IMR-90 (cell line): ENCODE data around the gene FADS2. TPM values are rescaled to one million over a fixed set of nuclear protein-coding genes. Genes with fewer than 3 reads are reported as not detected.

Experiments
- ATAC-seq: fragments of 200-7000 bp; cut with Tn5 transposase; 2 replicates; pipeline ENCODE4 v1.9.1; 2020; ENCODE audit warnings: low read depth, mild to moderate bottlenecking, moderate library complexity
- BruUV-seq: library from RNA; stranded (reverse); fragments of 400-500 nt; replicated peaks from 2 replicates; lab custom pipeline; 2021; lab: Mats Ljungman, UMichigan
- CTCF ChIA-PET: fragments of 300-600 bp; formaldehyde crosslinking; extraction: SDS; loops from one replicate; lab custom pipeline; 2021; ENCODE audit warnings: antibody characterized with exemption; lab: Yijun Ruan, JAX
- POLR2A ChIA-PET: fragments of 300-600 bp; sonication (Branson Sonifier 250); formaldehyde crosslinking; loops from one replicate; lab custom pipeline; 2022; ENCODE audit warnings: antibody characterized with exemption; ENCODE audit not compliant: unreplicated experiment; lab: Charles Lee
- DNase-seq: peaks from one replicate; pipeline ENCODE4 v3.0.0; 2013
- H2AFZ ChIP-seq: replicated peaks from 2 replicates; pipeline ENCODE3; 2013; ENCODE audit warnings: low read length, mild to moderate bottlenecking; ENCODE audit not compliant: poor library complexity
- H2AK5ac ChIP-seq: 2 replicates; pipeline ENCODE4 v1.6.1; 2013; ENCODE audit warnings: low read depth, low read length, inconsistent platforms
- H2AK9ac ChIP-seq: replicated peaks from 2 replicates; pipeline ENCODE3; 2013; ENCODE audit warnings: mild to moderate bottlenecking, low read depth, low read length, moderate library complexity; ENCODE audit not compliant: poor library complexity
- H2BK120ac ChIP-seq: 2 replicates; pipeline ENCODE4 v1.6.1; 2013; ENCODE audit warnings: low read depth, low read length, inconsistent platforms
- H2BK15ac ChIP-seq: 3 replicates; pipeline ENCODE4 v1.6.1; 2013; ENCODE audit warnings: low read depth, low read length, inconsistent platforms
- H2BK20ac ChIP-seq: 2 replicates; pipeline ENCODE4 v1.6.1; 2013; ENCODE audit warnings: low read depth, mild to moderate bottlenecking, inconsistent platforms, low read length, moderate library complexity
- H2BK5ac ChIP-seq: 2 replicates; pipeline ENCODE4 v1.6.1; 2013; ENCODE audit warnings: mild to moderate bottlenecking, low read depth, low read length, inconsistent platforms; ENCODE audit not compliant: poor library complexity, severe bottlenecking
- H3K14ac ChIP-seq: replicated peaks from 2 replicates; pipeline ENCODE4 v1.6.1; 2013; ENCODE audit warnings: low read depth, low read length, inconsistent platforms
- H3K18ac ChIP-seq: 2 replicates; pipeline ENCODE4 v1.6.1; 2013; ENCODE audit warnings: low read depth, low read length, control low read depth
- H3K23ac ChIP-seq: 2 replicates; pipeline ENCODE4 v1.6.1; 2013; ENCODE audit warnings: low read depth, low read length, inconsistent platforms
- H3K27ac ChIP-seq: 2 replicates; pipeline ENCODE4 v1.5.1; 2013; ENCODE audit warnings: mild to moderate bottlenecking, control low read depth, low read length; ENCODE audit not compliant: insufficient read depth
- H3K27me3 ChIP-seq: 2 replicates; pipeline ENCODE4 v1.6.1; 2013; ENCODE audit warnings: low read length; ENCODE audit not compliant: control insufficient read depth, insufficient read depth
- H3K36me3 ChIP-seq: 2 replicates; pipeline ENCODE4 v1.6.1; 2013; ENCODE audit warnings: low read length, mixed read lengths; ENCODE audit not compliant: control insufficient read depth, insufficient read depth
- H3K4ac ChIP-seq: 2 replicates; pipeline ENCODE4 v1.6.1; 2013; ENCODE audit warnings: low read depth, low read length, inconsistent platforms
- H3K4me1 ChIP-seq: 2 replicates; pipeline ENCODE4 v1.6.1; 2013; ENCODE audit warnings: low read length, mixed read lengths; ENCODE audit not compliant: control insufficient read depth, insufficient read depth
- H3K4me2 ChIP-seq: 2 replicates; pipeline ENCODE4 v1.6.1; 2013; ENCODE audit warnings: low read depth, mild to moderate bottlenecking, control low read depth, low read length, moderate library complexity
- H3K4me3 ChIP-seq: 2 replicates; pipeline ENCODE4 v1.5.1; 2013; ENCODE audit warnings: low read depth, mild to moderate bottlenecking, control low read depth, low read length, moderate library complexity; ENCODE audit not compliant: insufficient read depth
- H3K56ac ChIP-seq: 2 replicates; pipeline ENCODE4 v1.6.1; 2013; ENCODE audit warnings: low read length, inconsistent platforms; ENCODE audit not compliant: insufficient read depth; ENCODE audit errors: extremely low read depth
- H3K79me1 ChIP-seq, 2 experiments: 2 replicates each; pipeline ENCODE4 v1.6.1; 2013; ENCODE audit warnings: low read length in 2 of 2, inconsistent platforms in 1 of 2, low read depth in 1 of 2
- H3K9ac ChIP-seq: 2 replicates; pipeline ENCODE4 v1.6.1; 2013; ENCODE audit warnings: low read depth, low read length, control low read depth
- H3K9me1 ChIP-seq: 2 replicates; pipeline ENCODE4 v1.6.1; 2013; ENCODE audit warnings: low read length, inconsistent platforms; ENCODE audit not compliant: insufficient read depth
- H3K9me3 ChIP-seq: 2 replicates; pipeline ENCODE4 v1.6.1; 2013; ENCODE audit warnings: low read length; ENCODE audit not compliant: control insufficient read depth, insufficient read depth
- H4K20me1 ChIP-seq: 2 replicates; pipeline ENCODE4 v1.6.1; 2013; ENCODE audit warnings: low read length, inconsistent platforms; ENCODE audit not compliant: insufficient read depth
- H4K5ac ChIP-seq: 2 replicates; pipeline ENCODE4 v1.6.1; 2013; ENCODE audit warnings: mild to moderate bottlenecking, low read depth, low read length, control low read depth
- H4K8ac ChIP-seq, 2 experiments: 2 replicates each; pipeline ENCODE4 v1.6.1; 2013; ENCODE audit warnings: low read depth in 2 of 2, low read length in 2 of 2, control low read depth in 1 of 2, inconsistent platforms in 1 of 2
- H4K91ac ChIP-seq: 2 replicates; pipeline ENCODE4 v1.6.1; 2013; ENCODE audit warnings: low read depth, low read length, inconsistent platforms; ENCODE audit not compliant: insufficient read depth
- BHLHE40 ChIP-seq: fragments of 150-350 bp; IDR thresholded peaks from 2 replicates; pipeline ENCODE4 v1.6.1; 2016; ENCODE audit warnings: mild to moderate bottlenecking, low read depth, low read length
- MAZ ChIP-seq: IDR thresholded peaks from 2 replicates; pipeline ENCODE4 v1.6.1; 2012; ENCODE audit warnings: low read depth, mild to moderate bottlenecking, low read length, improper control_type of control experiment, moderate library complexity, borderline replicate concordance
- MXI1 ChIP-seq: IDR thresholded peaks from 2 replicates; pipeline ENCODE4 v1.6.1; 2012; ENCODE audit warnings: low read depth, mild to moderate bottlenecking, low read length, moderate library complexity, borderline replicate concordance
- NFE2L2 ChIP-seq: fragments of 150-350 bp; IDR thresholded peaks from 2 replicates; pipeline ENCODE4 v1.6.1; 2016; ENCODE audit warnings: low read depth, mild to moderate bottlenecking, low read length
- POLR2A ChIP-seq: IDR thresholded peaks from 2 replicates; pipeline ENCODE4 v1.6.1; 2012; ENCODE audit warnings: mild to moderate bottlenecking, low read depth, low read length
- RAD21 ChIP-seq: IDR thresholded peaks from 2 replicates; pipeline ENCODE4 v1.6.1; 2012; ENCODE audit warnings: low read length, improper control_type of control experiment
- RCOR1 ChIP-seq: IDR thresholded peaks from 2 replicates; pipeline ENCODE4 v1.6.1; 2012; ENCODE audit warnings: mild to moderate bottlenecking, low read length, improper control_type of control experiment; ENCODE audit not compliant: insufficient replicate concordance
- WGBS, 2 experiments: methylation state at CpG; one replicate each; pipeline versions ENCODE4 v1.1.5 to v1.1.7; 2013; ENCODE audit warnings: missing lambda C conversion rate in 2 of 2; ENCODE audit not compliant: insufficient read length in 1 of 2; ENCODE audit errors: extremely low coverage in 2 of 2; 5-methylcytosine and 5-hydroxymethylcytosine counted together
- dilution Hi-C: fragments of 300-500 bp; cut with HindIII; formaldehyde crosslinking; loops from one replicate; pipeline ENCODE4 v1.14.3; 2018; ENCODE audit warnings: low sequenced_read_pairs; ENCODE audit not compliant: unreplicated experiment
- in situ Hi-C: fragments of 300-500 bp; cut with MboI; formaldehyde crosslinking; loops from 3 replicates; pipeline ENCODE4 v1.14.3; 2019; ENCODE audit warnings: low sequenced_read_pairs, inconsistent platforms, mixed read lengths
- intact Hi-C: fragments of 100-400 bp; cut with micrococcal nuclease; formaldehyde crosslinking; loops from 2 replicates; pipeline ENCODE4 v1.10.0; 2022
- polyA plus RNA-seq, 3 experiments: library from polyadenylated mRNA; depleted of rRNA; stranded (reverse); fragments of >200 nt; gene quantifications; 2 replicates each; pipeline ENCODE4 v1.2.3, GENCODE V29; 2012; ENCODE audit warnings: low replicate concordance in 1 of 3
- total RNA-seq: library from RNA; depleted of rRNA; stranded (reverse); fragments of >200 nt; gene quantifications from 2 replicates; pipeline ENCODE4 v1.2.3, GENCODE V29; 2012
- TF ChIP-seq, protein P1 (sequence below): conservative IDR thresholded peaks from 2 replicates; pipeline ENCODE4 v1.5.1; 2012; ENCODE audit warnings: mild to moderate bottlenecking, low read depth, low read length, improper control_type of control experiment
- TF ChIP-seq, protein P2 (sequence below): fragments of 150-350 bp; IDR thresholded peaks from 2 replicates; pipeline ENCODE4 v1.6.1; 2016; ENCODE audit warnings: low read depth, mild to moderate bottlenecking, low read length, moderate library complexity, borderline replicate concordance

The FADS2 gene
- total and polyA plus RNA-seq, 2 of the 4 experiments (the other 2 are of a cell fraction), result 33.3 to 88.4 TPM

GRCh38 chr11:61815790-61816735 lies 12.0 kb upstream of the FADS2 start:
- no peaks in the 10 kb centered on the region for H3K9me3 ChIP-seq
- ATAC-seq (peak; percentile 21), DNase-seq (peak; percentile 60)
- peak overlapping the region; percentile 49 for H3K18ac ChIP-seq
- dilution Hi-C loops (no loop called here), intact Hi-C loops (no loop called here), in situ Hi-C loops (no loop called here)
- H3K27ac ChIP-seq, result peak overlapping the region; percentile 92
- H3K9ac ChIP-seq, result peak overlapping the region; percentile 84
- POLR2A ChIA-PET, result interaction anchor here (1.1 to 1.5 kb wide), 2 partner anchors 10 to 18 kb away, joined by 4 to 6 read pairs; no protein-coding TSS in a partner anchor
- peak overlapping the region; percentile 55 for H3K56ac ChIP-seq
- H2BK120ac ChIP-seq, result peak overlapping the region; percentile 56
- BruUV-seq, result no TSS peak
- CTCF ChIA-PET, result interaction anchor here (0.6 to 1.5 kb wide), 6 partner anchors 11 to 1969 kb away, joined by 3 to 6 read pairs (median 3); partner anchors contain the start of gene FADS2
- H4K20me1 ChIP-seq, result no peaks in the 10 kb centered on the region; the same call in 1 of the 2 replicates
- peaks cover 7 to 39% of the 10 kb centered on the region in 2 experiments; a peak in 3 of 4 replicates for H3K79me1 ChIP-seq
- H3K4ac ChIP-seq, result peak overlapping the region; percentile 66
- no peak overlapping the region for H2BK20ac ChIP-seq
- peak overlapping the region; percentile 19; the same call in 1 of the 3 replicates for H2BK15ac ChIP-seq
- peak; percentile 5 for TF ChIP-seq RCOR1
- TF ChIP-seq NFE2L2, result no peak
- TF ChIP-seq POLR2A, result peak; percentile 63
- TF ChIP-seq, protein P1, sequence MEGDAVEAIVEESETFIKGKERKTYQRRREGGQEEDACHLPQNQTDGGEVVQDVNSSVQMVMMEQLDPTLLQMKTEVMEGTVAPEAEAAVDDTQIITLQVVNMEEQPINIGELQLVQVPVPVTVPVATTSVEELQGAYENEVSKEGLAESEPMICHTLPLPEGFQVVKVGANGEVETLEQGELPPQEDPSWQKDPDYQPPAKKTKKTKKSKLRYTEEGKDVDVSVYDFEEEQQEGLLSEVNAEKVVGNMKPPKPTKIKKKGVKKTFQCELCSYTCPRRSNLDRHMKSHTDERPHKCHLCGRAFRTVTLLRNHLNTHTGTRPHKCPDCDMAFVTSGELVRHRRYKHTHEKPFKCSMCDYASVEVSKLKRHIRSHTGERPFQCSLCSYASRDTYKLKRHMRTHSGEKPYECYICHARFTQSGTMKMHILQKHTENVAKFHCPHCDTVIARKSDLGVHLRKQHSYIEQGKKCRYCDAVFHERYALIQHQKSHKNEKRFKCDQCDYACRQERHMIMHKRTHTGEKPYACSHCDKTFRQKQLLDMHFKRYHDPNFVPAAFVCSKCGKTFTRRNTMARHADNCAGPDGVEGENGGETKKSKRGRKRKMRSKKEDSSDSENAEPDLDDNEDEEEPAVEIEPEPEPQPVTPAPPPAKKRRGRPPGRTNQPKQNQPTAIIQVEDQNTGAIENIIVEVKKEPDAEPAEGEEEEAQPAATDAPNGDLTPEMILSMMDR, result no peak
- TF ChIP-seq RAD21, result no peak
- TF ChIP-seq, protein P2, sequence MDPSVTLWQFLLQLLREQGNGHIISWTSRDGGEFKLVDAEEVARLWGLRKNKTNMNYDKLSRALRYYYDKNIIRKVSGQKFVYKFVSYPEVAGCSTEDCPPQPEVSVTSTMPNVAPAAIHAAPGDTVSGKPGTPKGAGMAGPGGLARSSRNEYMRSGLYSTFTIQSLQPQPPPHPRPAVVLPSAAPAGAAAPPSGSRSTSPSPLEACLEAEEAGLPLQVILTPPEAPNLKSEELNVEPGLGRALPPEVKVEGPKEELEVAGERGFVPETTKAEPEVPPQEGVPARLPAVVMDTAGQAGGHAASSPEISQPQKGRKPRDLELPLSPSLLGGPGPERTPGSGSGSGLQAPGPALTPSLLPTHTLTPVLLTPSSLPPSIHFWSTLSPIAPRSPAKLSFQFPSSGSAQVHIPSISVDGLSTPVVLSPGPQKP, result no peak
- TF ChIP-seq MXI1, result no peak; the same call in 1 of the 2 replicates
- TF ChIP-seq BHLHE40, result no peak
- TF ChIP-seq MAZ, result peak; percentile 55; the same call in 1 of the 2 replicates
- H3K4me1 ChIP-seq, result peaks cover 5% of the 10 kb centered on the region; the same call in 1 of the 2 replicates
- H2AK9ac ChIP-seq, result peak overlapping the region; percentile 96
- H3K27me3 ChIP-seq, result no peaks in the 10 kb centered on the region
- peak overlapping the region; percentile 94 for H2AK5ac ChIP-seq
- WGBS, 2 experiments, result 0% methylated on average over 35 of the region's 69 CpGs; no CpG with 5 or more reads in 1 of the 2 experiments
- H4K5ac ChIP-seq, result peak overlapping the region; percentile 71
- H3K4me2 ChIP-seq, result peak overlapping the region; percentile 98
- peak overlapping the region; percentile 32 for H3K23ac ChIP-seq
- H3K4me3 ChIP-seq, result peak overlapping the region; percentile 86
- H3K36me3 ChIP-seq, result peaks cover 16% of the 10 kb centered on the region
- H4K8ac ChIP-seq, result peak overlapping the region; percentile 72 to 95; a peak in 3 of 4 replicates
- H4K91ac ChIP-seq, result peak overlapping the region; percentile 86
- peak overlapping the region; percentile 67 for H3K14ac ChIP-seq
- H2BK5ac ChIP-seq, result peak overlapping the region; percentile 82
- H3K9me1 ChIP-seq, result peaks cover 14% of the 10 kb centered on the region
- H2AFZ ChIP-seq, result peak overlapping the region; percentile 95
